Neural progenitor cell (in vitro differentiated cells): ENCODE data around the gene POR. TPM values are rescaled to one million over a fixed set of nuclear protein-coding genes. Genes with fewer than 3 reads are reported as not detected.

Source experiments
- microRNA-seq: library from miRNA; unstranded; fragments of <30 nt; microRNA quantifications from one replicate; pipeline ENCODE4, GENCODE V29; 2016
- small RNA-seq: library from RNA; depleted of rRNA; stranded (forward); fragments of <200 nt; gene quantifications from one replicate; pipeline ENCODE3, GENCODE V24; 2015
- total RNA-seq: library from RNA; depleted of rRNA; stranded (reverse); fragments of >200 nt; gene quantifications from 2 replicates; pipeline ENCODE4 v1.2.3, GENCODE V29; 2015; ENCODE audit warnings: low replicate concordance

The POR gene
- total RNA-seq, 1 donor from 2014 or later: 38.6 TPM

Small RNA genes within 50 kb of the gene (microRNA-seq; reads per million reads assigned to microRNA genes)
- gene MIR4651: not detected

Small RNA genes within 50 kb of the gene (small RNA-seq; reads per million reads assigned to genes)
- gene SNORA14A: 0.95 reads per million, percentile 77 among the genes with 10 or more reads in this experiment

Other genes with a start within 250 kb of the POR start
- 39.2 and 46.2 TPM in 2 replicates for gene HIP1, start 176.2 kb upstream of the POR start, total RNA-seq
- not detected in 2 replicates for gene CCL26, start 142.9 kb upstream of the POR start, total RNA-seq
- not detected in 2 replicates for gene CCL24, start 101.3 kb upstream of the POR start, total RNA-seq
- gene RHBDD2, start 36.1 kb upstream of the POR start, total RNA-seq: 15.4 and 52.7 TPM in 2 replicates
- gene TMEM120A, start 79.4 kb downstream of the POR start, total RNA-seq: 9.4 and 10.4 TPM in 2 replicates
- 56.1 and 60.4 TPM in 2 replicates for gene STYXL1, start 132.8 kb downstream of the POR start, total RNA-seq
- gene MDH2, start 133.0 kb downstream of the POR start, total RNA-seq: 51.5 and 73.4 TPM in 2 replicates